SH-SY5Y (cell line): ENCODE measurements around the gene SIGLEC6.

Experiments
- GATA2 ChIP-seq: IDR thresholded peaks from 2 replicates; pipeline ENCODE4 v1.6.1; 2011; ENCODE audit warnings: mild to moderate bottlenecking, low read depth, low read length
- GATA3 ChIP-seq: IDR thresholded peaks from 2 replicates; pipeline ENCODE4 v1.6.1; 2011; ENCODE audit warnings: low read depth, mild to moderate bottlenecking, low read length, moderate library complexity

DNA sequence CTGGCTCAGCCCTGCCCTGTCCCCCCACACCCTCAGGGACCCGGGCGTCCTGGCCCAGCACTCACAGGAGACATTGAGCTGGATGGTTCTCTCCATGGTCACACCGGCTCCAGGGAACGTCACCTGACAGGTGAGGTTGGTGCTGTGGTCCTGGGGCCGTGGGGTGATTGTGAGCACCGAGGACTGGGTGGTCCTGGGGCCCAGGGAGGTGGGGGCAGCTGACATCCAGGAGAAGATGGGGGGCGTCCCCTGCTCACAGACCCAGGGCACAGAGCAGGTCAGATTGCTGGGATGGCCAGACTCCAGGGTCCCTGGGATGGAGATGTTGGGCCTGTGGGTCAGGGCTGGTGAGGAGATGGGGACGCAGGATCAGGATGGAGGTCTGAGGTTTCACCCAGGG is 854 bp downstream of the SIGLEC6 start:
- TF ChIP-seq GATA3 (no peak), GATA2 (no peak)
